HEK293 (cell line): ENCODE results near the gene DDX10.

ENCODE experiments used
- GLI4 ChIP-seq: fragments of 450-650 bp; formaldehyde crosslinking; IDR thresholded peaks from 2 replicates; pipeline ENCODE4 v1.5.1; 2016; ENCODE audit warnings: missing biosample characterization, missing genetic modification characterization
- MEIS1 ChIP-seq: sonication (generic); formaldehyde crosslinking; IDR thresholded peaks from 2 replicates; pipeline ENCODE4 v1.8.1; 2022; ENCODE audit warnings: missing genetic modification reagents, mild to moderate bottlenecking, borderline replicate concordance
- MZF1 ChIP-seq: fragments of 450-650 bp; formaldehyde crosslinking; IDR thresholded peaks from 2 replicates; pipeline ENCODE4 v1.5.1; 2017; ENCODE audit warnings: missing biosample characterization, missing genetic modification characterization, borderline replicate concordance
- ZBTB17 ChIP-seq: fragments of 450-650 bp; formaldehyde crosslinking; IDR thresholded peaks from 2 replicates; pipeline ENCODE4 v1.5.1; 2016; ENCODE audit warnings: missing biosample characterization, missing genetic modification characterization
- ZNF311 ChIP-seq: fragments of 450-650 bp; formaldehyde crosslinking; IDR thresholded peaks from 2 replicates; pipeline ENCODE4 v1.5.1; 2017; ENCODE audit warnings: missing biosample characterization, missing genetic modification characterization, borderline replicate concordance
- ZNF530 ChIP-seq: fragments of 450-650 bp; formaldehyde crosslinking; IDR thresholded peaks from 2 replicates; pipeline ENCODE4 v1.5.1; 2016; ENCODE audit warnings: low read depth, missing biosample characterization, missing genetic modification characterization
- ZNF843 ChIP-seq: fragments of 450-650 bp; formaldehyde crosslinking; IDR thresholded peaks from 2 replicates; pipeline ENCODE4 v1.5.1; 2016; ENCODE audit warnings: missing biosample characterization, missing genetic modification characterization
- TF ChIP-seq, protein P1 (sequence below): fragments of 450-650 bp; formaldehyde crosslinking; IDR thresholded peaks from 2 replicates; pipeline ENCODE4 v1.5.1; 2016; ENCODE audit warnings: missing biosample characterization, missing genetic modification characterization
- TF ChIP-seq, protein P2 (sequence below): fragments of 450-650 bp; formaldehyde crosslinking; conservative IDR thresholded peaks from 2 replicates; pipeline ENCODE4 v1.5.1; 2016; ENCODE audit warnings: low read depth, missing biosample characterization, missing genetic modification characterization

DNA sequence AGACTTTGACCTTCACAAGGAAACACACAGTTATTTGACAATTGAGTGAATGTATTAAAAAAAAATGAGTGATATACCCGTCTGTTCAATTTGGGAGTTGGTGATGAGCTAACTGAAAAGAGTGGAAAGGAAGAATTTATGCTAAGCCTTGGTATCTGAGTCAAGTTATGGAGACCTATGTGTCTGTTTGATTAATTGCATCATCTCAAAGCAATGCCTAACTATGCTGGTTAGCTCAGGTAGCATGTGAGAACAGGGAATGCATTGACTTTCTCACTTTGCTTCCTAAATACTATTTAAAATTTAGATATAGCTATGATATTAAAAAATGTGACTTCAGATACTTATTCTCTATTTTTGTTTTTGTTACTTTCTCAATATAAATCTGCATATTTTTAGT lies 110.5 kb downstream of the DDX10 start:
- no peak for TF ChIP-seq ZBTB17 (tag by site-specific recombination)
- TF ChIP-seq ZNF311 (tag by site-specific recombination), result no peak
- no peak for TF ChIP-seq ZNF843 (tag by site-specific recombination)
- no peak for TF ChIP-seq GLI4 (tag by site-specific recombination)
- TF ChIP-seq, protein P1, sequence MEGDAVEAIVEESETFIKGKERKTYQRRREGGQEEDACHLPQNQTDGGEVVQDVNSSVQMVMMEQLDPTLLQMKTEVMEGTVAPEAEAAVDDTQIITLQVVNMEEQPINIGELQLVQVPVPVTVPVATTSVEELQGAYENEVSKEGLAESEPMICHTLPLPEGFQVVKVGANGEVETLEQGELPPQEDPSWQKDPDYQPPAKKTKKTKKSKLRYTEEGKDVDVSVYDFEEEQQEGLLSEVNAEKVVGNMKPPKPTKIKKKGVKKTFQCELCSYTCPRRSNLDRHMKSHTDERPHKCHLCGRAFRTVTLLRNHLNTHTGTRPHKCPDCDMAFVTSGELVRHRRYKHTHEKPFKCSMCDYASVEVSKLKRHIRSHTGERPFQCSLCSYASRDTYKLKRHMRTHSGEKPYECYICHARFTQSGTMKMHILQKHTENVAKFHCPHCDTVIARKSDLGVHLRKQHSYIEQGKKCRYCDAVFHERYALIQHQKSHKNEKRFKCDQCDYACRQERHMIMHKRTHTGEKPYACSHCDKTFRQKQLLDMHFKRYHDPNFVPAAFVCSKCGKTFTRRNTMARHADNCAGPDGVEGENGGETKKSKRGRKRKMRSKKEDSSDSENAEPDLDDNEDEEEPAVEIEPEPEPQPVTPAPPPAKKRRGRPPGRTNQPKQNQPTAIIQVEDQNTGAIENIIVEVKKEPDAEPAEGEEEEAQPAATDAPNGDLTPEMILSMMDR (tag by site-specific recombination), result no peak
- TF ChIP-seq MZF1, result no peak
- TF ChIP-seq, protein P2, sequence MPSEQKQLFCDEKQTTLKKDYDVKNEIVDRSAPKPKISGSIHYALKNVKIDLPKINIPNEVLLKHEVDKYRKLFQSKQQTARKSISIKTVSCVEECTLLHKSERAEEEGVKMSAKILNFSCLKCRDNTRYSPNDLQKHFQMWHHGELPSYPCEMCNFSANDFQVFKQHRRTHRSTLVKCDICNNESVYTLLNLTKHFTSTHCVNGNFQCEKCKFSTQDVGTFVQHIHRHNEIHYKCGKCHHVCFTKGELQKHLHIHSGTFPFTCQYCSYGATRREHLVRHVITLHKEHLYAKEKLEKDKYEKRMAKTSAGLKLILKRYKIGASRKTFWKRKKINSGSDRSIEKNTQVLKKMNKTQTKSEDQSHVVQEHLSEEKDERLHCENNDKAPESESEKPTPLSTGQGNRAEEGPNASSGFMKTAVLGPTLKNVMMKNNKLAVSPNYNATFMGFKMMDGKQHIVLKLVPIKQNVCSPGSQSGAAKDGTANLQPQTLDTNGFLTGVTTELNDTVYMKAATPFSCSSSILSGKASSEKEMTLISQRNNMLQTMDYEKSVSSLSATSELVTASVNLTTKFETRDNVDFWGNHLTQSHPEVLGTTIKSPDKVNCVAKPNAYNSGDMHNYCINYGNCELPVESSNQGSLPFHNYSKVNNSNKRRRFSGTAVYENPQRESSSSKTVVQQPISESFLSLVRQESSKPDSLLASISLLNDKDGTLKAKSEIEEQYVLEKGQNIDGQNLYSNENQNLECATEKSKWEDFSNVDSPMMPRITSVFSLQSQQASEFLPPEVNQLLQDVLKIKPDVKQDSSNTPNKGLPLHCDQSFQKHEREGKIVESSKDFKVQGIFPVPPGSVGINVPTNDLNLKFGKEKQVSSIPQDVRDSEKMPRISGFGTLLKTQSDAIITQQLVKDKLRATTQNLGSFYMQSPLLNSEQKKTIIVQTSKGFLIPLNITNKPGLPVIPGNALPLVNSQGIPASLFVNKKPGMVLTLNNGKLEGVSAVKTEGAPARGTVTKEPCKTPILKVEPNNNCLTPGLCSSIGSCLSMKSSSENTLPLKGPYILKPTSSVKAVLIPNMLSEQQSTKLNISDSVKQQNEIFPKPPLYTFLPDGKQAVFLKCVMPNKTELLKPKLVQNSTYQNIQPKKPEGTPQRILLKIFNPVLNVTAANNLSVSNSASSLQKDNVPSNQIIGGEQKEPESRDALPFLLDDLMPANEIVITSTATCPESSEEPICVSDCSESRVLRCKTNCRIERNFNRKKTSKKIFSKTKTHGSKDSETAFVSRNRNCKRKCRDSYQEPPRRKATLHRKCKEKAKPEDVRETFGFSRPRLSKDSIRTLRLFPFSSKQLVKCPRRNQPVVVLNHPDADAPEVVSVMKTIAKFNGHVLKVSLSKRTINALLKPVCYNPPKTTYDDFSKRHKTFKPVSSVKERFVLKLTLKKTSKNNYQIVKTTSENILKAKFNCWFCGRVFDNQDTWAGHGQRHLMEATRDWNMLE (tag by site-specific recombination), result no peak
- no peak for TF ChIP-seq MEIS1 (CRISPR knock-in tag)
- TF ChIP-seq ZNF530 (tag by site-specific recombination), result no peak
